ENCODE data around the gene SH3RF3. TPM values are rescaled to one million over a fixed set of nuclear protein-coding genes. Genes with fewer than 3 reads are reported as not detected.

SH3RF3 gene
- total and polyA plus RNA-seq, 2 of the 13 experiments (the other 11 are each of a cell fraction or from before 2014, with no cell fraction given), result 0.04 TPM; not detected in 1

DNA sequence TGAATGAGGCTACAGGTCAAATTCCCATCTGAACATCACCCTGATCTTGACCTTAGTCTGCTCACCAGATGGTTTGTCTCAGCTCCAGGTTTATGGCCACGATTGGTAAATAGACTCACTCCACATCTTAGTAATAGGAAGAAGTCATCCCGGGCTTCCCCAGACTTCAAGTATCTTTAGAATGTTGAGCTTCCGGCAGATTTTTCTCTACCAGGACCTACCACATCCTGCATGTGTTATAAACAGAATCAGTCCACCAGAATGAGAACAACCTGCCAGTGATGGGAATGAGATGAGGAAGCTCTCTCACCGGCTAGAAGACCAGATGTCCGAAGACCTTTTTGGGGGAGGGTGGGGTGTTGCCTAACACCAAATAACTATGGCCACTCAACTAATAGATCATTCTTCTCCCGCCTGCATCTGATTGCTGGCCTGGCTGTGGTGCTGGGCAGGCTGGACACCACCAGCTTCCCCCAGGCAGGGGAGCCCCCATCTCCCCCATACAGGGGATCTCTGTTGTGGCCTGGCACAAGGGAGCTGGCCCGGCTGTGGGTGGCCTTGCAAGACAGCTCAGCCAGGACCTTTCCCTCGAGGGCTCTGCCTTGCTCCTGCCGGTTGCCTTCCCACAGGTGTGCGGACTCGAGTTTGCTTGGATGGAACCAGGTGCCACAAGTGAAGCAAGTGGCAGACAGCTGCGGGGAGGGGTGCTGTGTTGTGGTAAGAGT is 88.5 kb downstream of the SH3RF3 start (continued):
- TF ChIP-seq, protein P1, sequence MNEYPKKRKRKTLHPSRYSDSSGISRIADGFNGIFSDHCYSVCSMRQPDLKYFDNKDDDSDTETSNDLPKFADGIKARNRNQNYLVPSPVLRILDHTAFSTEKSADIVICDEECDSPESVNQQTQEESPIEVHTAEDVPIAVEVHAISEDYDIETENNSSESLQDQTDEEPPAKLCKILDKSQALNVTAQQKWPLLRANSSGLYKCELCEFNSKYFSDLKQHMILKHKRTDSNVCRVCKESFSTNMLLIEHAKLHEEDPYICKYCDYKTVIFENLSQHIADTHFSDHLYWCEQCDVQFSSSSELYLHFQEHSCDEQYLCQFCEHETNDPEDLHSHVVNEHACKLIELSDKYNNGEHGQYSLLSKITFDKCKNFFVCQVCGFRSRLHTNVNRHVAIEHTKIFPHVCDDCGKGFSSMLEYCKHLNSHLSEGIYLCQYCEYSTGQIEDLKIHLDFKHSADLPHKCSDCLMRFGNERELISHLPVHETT (CRISPR knock-in tag; conservative IDR thresholded peaks at IDR 0.05), result no peak
- TF ChIP-seq, protein P2, sequence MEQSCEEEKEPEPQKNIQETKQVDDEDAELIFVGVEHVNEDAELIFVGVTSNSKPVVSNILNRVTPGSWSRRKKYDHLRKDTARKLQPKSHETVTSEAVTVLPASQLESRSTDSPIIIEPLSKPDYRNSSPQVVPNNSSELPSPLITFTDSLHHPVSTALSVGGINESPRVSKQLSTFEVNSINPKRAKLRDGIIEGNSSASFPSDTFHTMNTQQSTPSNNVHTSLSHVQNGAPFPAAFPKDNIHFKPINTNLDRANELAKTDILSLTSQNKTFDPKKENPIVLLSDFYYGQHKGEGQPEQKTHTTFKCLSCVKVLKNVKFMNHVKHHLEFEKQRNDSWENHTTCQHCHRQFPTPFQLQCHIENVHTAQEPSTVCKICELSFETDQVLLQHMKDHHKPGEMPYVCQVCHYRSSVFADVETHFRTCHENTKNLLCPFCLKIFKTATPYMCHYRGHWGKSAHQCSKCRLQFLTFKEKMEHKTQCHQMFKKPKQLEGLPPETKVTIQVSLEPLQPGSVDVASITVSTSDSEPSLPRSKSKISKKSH (CRISPR knock-in tag; IDR thresholded peaks at IDR 0.05; ENCODE audit: borderline replicate concordance), result no peak
- TF ChIP-seq, protein P3, sequence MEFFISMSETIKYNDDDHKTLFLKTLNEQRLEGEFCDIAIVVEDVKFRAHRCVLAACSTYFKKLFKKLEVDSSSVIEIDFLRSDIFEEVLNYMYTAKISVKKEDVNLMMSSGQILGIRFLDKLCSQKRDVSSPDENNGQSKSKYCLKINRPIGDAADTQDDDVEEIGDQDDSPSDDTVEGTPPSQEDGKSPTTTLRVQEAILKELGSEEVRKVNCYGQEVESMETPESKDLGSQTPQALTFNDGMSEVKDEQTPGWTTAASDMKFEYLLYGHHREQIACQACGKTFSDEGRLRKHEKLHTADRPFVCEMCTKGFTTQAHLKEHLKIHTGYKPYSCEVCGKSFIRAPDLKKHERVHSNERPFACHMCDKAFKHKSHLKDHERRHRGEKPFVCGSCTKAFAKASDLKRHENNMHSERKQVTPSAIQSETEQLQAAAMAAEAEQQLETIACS (CRISPR knock-in tag; IDR thresholded peaks at IDR 0.05), result no peak
- no peak for TF ChIP-seq CBFB (CRISPR knock-in tag; IDR thresholded peaks at IDR 0.05)
- TF ChIP-seq MEIS2 (CRISPR knock-in tag; IDR thresholded peaks at IDR 0.05), result no peak
- TF ChIP-seq HOXD1 (CRISPR knock-in tag; IDR thresholded peaks at IDR 0.05), result no peak

DNA sequence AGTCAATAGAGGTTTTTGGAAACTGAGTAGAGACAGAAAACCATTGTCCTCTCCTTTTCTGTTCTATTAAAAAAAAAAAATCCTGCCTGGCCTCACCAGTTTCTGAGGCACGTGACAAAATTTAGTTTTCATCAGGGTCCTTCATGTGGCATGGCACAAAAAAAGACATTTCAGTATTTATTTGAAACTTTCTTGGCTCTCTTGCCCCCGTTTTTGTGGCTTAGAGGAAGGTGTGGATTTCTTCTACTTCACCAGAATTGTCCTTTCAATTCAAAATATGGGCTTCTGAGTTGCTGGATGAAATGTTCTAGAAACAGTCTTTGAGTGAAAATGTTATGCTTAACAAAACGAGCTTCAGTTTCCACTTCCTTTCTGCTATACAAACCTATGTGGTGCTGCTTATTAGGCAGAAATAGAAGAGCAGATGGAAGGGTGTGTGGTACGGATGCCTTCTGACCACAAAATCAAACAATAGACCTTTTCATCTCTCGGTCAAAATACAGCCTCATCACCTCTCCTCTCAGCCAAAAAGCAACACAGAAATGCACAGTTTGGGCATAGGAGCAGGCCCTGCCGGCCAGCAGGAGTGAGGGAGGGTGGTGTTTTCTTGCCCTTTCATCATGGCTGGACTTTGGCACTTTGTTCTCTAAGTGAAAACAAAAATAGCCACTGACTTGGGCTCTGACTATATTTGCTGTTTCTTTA is 89.2 kb downstream of the SH3RF3 start:
- Histone ChIP-seq H3K27ac (ENCODE audit: extremely low read length, insufficient read depth, low read length) (no peak overlapping the region), H3K27me3 (ENCODE audit: control insufficient read depth in 1 of 2, insufficient read depth in 2 of 2, low read length in 2 of 2) (no peaks in the 10 kb centered on the region), H2AFZ (ENCODE audit: low read length) (peak overlapping the region; percentile 51), H3K4me1 (ENCODE audit: insufficient read depth, low read length) (peaks cover 36% of the 10 kb centered on the region), H3K4me3 (replicated peaks in 1 of 3; ENCODE audit: insufficient read depth in 1 of 3, low read depth in 2 of 3, low read length in 3 of 3) (peak overlapping the region in 2 of 3 experiments; percentile 1 to 38; a peak in 2 of 6 replicates), H3K9ac (ENCODE audit: insufficient read depth, low read depth, low read length) (no peak overlapping the region), H3K36me3 (replicated peaks in 1 of 2; ENCODE audit: control insufficient read depth in 1 of 2, insufficient read depth in 2 of 2, low read length in 2 of 2) (no peaks in the 10 kb centered on the region), H3K4me2 (ENCODE audit: low read depth, low read length) (peak overlapping the region; percentile 68), H4K20me1 (ENCODE audit: insufficient read depth, low read length) (no peaks in the 10 kb centered on the region), H3K79me2 (ENCODE audit: insufficient read depth, low read length) (no peaks in the 10 kb centered on the region), H3K9me3 (ENCODE audit: low read length) (no peaks in the 10 kb centered on the region)
- in situ Hi-C loops (cut with HindIII; ENCODE audit: extremely low pct_ligation_motif_present, low pct_unique_long_range_greater_than_20kb) (no loop called here), intact Hi-C loops (cut with micrococcal nuclease; ENCODE audit: unreplicated experiment) (no loop called here)
- peak; percentile 92 for ATAC-seq
- no TSS peak for BruUV-seq (replicated peaks)
- CTCF ChIA-PET (ENCODE audit: low intra/inter-chr PET ratio, low total read pairs), result no interaction called here
- FAIRE-seq, result peak; percentile 89
- POLR2A ChIA-PET, result interaction anchor here (0.6 kb wide), 1 partner anchor 8 kb away, joined by 3 read pairs; no protein-coding TSS in a partner anchor
- peak; percentile 78 for DNase-seq (ENCODE audit: low spot score)
- 7% methylated on average over 6 of the region's 6 CpGs for WGBS (ENCODE audit: low lambda C conversion rate)
- TF ChIP-seq GATAD2A (CRISPR knock-in tag; IDR thresholded peaks at IDR 0.05) (peak; percentile 77), SP4 (CRISPR knock-in tag; IDR thresholded peaks at IDR 0.05) (0 out of 2 replicates have a peak, but pooled peaks have one; percentile 24), TARDBP (CRISPR knock-in tag; IDR thresholded peaks at IDR 0.05) (peak; percentile 57; the same call in 1 of the 2 replicates), ERF (CRISPR knock-in tag; IDR thresholded peaks at IDR 0.05) (no peak), TCF7 (IDR thresholded peaks at IDR 0.05; ENCODE audit: low read depth) (peak; percentile 62), FOXP1 (IDR thresholded peaks at IDR 0.05) (no peak), FOXP1 (CRISPR knock-in tag; IDR thresholded peaks at IDR 0.05) (peak; percentile 44; the same call in 1 of the 2 replicates), ZMYM4 (CRISPR knock-in tag; IDR thresholded peaks at IDR 0.05) (0 out of 2 replicates have a peak, but pooled peaks have one; percentile 20)
- TF ChIP-seq, protein P4, sequence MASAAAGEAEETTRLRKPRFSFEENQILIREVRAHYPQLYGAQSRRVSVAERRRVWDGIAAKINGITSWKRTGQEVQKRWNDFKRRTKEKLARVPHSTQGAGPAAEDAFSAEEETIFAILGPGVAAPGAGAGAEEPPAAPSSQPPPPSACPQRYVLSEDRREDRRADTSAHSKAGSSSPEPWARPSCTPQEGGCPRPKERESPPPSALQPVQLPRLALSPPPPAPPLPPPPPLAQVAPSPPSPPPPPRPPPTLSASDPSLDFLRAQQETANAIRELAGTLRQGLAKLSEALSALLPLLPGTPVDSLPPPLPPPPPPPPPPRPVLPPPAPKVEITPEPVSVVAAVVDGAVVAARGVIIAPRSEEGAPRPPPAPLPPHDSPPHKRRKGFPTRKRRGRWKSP (CRISPR knock-in tag; IDR thresholded peaks at IDR 0.05), result peak; percentile 31; the same call in 1 of the 2 replicates
- TF ChIP-seq, protein P5, sequence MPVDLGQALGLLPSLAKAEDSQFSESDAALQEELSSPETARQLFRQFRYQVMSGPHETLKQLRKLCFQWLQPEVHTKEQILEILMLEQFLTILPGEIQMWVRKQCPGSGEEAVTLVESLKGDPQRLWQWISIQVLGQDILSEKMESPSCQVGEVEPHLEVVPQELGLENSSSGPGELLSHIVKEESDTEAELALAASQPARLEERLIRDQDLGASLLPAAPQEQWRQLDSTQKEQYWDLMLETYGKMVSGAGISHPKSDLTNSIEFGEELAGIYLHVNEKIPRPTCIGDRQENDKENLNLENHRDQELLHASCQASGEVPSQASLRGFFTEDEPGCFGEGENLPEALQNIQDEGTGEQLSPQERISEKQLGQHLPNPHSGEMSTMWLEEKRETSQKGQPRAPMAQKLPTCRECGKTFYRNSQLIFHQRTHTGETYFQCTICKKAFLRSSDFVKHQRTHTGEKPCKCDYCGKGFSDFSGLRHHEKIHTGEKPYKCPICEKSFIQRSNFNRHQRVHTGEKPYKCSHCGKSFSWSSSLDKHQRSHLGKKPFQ (CRISPR knock-in tag; IDR thresholded peaks at IDR 0.05; ENCODE audit: insufficient replicate concordance), result peak; percentile 30
